Measurements from ENCODE around the gene TAS1R2.

Gene TAS1R2

GRCh38 chr1:18814425-18814824, 45.0 kb downstream of the TAS1R2 start:
- no peak for ATAC-seq
- no peak for TF ChIP-seq PPARA (CRISPR knock-in tag; IDR thresholded peaks at IDR 0.05; ENCODE audit: borderline replicate concordance)
- no peak for TF ChIP-seq ZC3H10 (CRISPR knock-in tag; IDR thresholded peaks at IDR 0.05)
- TF ChIP-seq POU6F1 (CRISPR knock-in tag; IDR thresholded peaks at IDR 0.05; ENCODE audit: borderline replicate concordance, low read depth) = no peak
- TF ChIP-seq CSDC2 (CRISPR knock-in tag; IDR thresholded peaks at IDR 0.05) = no peak
- TF ChIP-seq SNAI2 (CRISPR knock-in tag; IDR thresholded peaks at IDR 0.05) = no peak
- no peak for TF ChIP-seq PATZ1 (CRISPR knock-in tag; IDR thresholded peaks at IDR 0.05; ENCODE audit: borderline replicate concordance)
- TF ChIP-seq TOX (CRISPR knock-in tag; IDR thresholded peaks at IDR 0.05; ENCODE audit: borderline replicate concordance) = no peak
- no peak for TF ChIP-seq TCF4 (CRISPR knock-in tag; IDR thresholded peaks at IDR 0.05; ENCODE audit: borderline replicate concordance)
- no peak for TF ChIP-seq TSHZ2 (CRISPR knock-in tag; IDR thresholded peaks at IDR 0.05)
- no peak for TF ChIP-seq CSRNP3 (CRISPR knock-in tag; IDR thresholded peaks at IDR 0.05)
- no peak for TF ChIP-seq ZNF70 (CRISPR knock-in tag; IDR thresholded peaks at IDR 0.05)
- TF ChIP-seq CREB5 (CRISPR knock-in tag; IDR thresholded peaks at IDR 0.05; ENCODE audit: low read depth) = no peak
- TF ChIP-seq ESRRG (CRISPR knock-in tag; IDR thresholded peaks at IDR 0.05) = no peak
- no peak for TF ChIP-seq ZNF8 (CRISPR knock-in tag; IDR thresholded peaks at IDR 0.05)
- no peak for TF ChIP-seq ZFP3 (CRISPR knock-in tag; IDR thresholded peaks at IDR 0.05)
- TF ChIP-seq OSR1 (CRISPR knock-in tag; IDR thresholded peaks at IDR 0.05) = no peak
- no peak for TF ChIP-seq ZFP30 (CRISPR knock-in tag; IDR thresholded peaks at IDR 0.05)

- TF ChIP-seq ZC3H10 (CRISPR knock-in tag; IDR thresholded peaks at IDR 0.05) (no peak), ZNF565 (CRISPR knock-in tag; conservative IDR thresholded peaks at IDR 0.05; ENCODE audit: low read depth) (no peak), TCF4 (CRISPR knock-in tag; IDR thresholded peaks at IDR 0.05; ENCODE audit: borderline replicate concordance) (no peak), BACH2 (CRISPR knock-in tag; IDR thresholded peaks at IDR 0.05; ENCODE audit: borderline replicate concordance) (no peak), SNAI2 (CRISPR knock-in tag; IDR thresholded peaks at IDR 0.05) (no peak), RARB (CRISPR knock-in tag; IDR thresholded peaks at IDR 0.05) (no peak), PPARA (CRISPR knock-in tag; IDR thresholded peaks at IDR 0.05; ENCODE audit: borderline replicate concordance) (no peak), OSR1 (CRISPR knock-in tag; IDR thresholded peaks at IDR 0.05) (no peak), TSHZ2 (CRISPR knock-in tag; IDR thresholded peaks at IDR 0.05) (no peak), CSDC2 (CRISPR knock-in tag; IDR thresholded peaks at IDR 0.05) (no peak), ZNF70 (CRISPR knock-in tag; IDR thresholded peaks at IDR 0.05) (no peak), GLIS3 (CRISPR knock-in tag; IDR thresholded peaks at IDR 0.05) (no peak), ESRRG (CRISPR knock-in tag; IDR thresholded peaks at IDR 0.05) (no peak), ISL1 (CRISPR knock-in tag; IDR thresholded peaks at IDR 0.05) (no peak), TOX (CRISPR knock-in tag; IDR thresholded peaks at IDR 0.05; ENCODE audit: borderline replicate concordance) (no peak), CSRNP3 (CRISPR knock-in tag; IDR thresholded peaks at IDR 0.05) (no peak), ZNF8 (CRISPR knock-in tag; IDR thresholded peaks at IDR 0.05) (no peak), CREB5 (CRISPR knock-in tag; IDR thresholded peaks at IDR 0.05; ENCODE audit: low read depth) (no peak), ARNTL (CRISPR knock-in tag; IDR thresholded peaks at IDR 0.05; ENCODE audit: borderline replicate concordance, low read depth) (no peak)
- no peak for ATAC-seq
Observed at GRCh38 chr1:18812453-18812939, 47.0 kb downstream of the TAS1R2 start.
